C4-2B (cell line): ENCODE measurements around the gene SPTBN4.

Source experiments
- ZFX ChIP-seq: fragments of 450-650 bp; IDR thresholded peaks from 2 replicates; pipeline ENCODE4 v1.6.1; 2017
- TF ChIP-seq, protein P1 (sequence below): fragments of 450-650 bp; conservative IDR thresholded peaks from 2 replicates; pipeline ENCODE4 v1.5.1; 2017; ENCODE audit warnings: mild to moderate bottlenecking

DNA sequence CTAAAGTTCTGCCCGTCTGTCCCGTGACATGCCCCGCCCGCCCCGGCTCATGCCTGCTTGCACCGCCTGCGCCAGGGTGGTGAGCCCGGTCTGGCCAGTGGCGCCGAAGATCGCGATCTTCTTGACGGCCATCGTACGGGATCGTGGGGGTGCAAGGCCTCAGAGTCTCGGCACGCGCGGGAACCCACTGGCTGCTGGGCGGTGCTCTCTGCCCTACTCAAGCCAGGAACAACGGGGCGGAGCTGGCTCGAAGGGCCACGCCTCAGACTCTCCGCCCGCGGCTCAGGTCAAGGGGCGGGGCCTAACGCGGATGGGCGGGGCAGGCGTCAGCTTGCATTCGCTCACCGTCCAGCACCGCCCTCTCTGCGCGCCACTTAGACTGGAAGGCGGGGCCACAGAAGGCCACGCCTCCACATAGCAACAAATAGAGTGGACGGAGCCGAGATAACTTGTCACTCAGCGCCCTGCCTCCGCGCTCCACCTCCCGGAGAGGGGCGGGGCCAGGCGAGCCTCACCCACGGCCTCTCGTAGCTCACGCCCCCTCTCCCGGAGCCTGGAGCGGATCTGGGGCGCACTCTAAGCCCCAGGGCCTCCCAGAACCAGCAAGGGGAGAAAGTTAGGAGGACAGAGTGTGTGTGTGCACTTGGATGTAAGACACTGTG is 1.1 kb upstream of the SPTBN4 start, which contains the start of gene BLVRB:
- TF ChIP-seq, protein P1, sequence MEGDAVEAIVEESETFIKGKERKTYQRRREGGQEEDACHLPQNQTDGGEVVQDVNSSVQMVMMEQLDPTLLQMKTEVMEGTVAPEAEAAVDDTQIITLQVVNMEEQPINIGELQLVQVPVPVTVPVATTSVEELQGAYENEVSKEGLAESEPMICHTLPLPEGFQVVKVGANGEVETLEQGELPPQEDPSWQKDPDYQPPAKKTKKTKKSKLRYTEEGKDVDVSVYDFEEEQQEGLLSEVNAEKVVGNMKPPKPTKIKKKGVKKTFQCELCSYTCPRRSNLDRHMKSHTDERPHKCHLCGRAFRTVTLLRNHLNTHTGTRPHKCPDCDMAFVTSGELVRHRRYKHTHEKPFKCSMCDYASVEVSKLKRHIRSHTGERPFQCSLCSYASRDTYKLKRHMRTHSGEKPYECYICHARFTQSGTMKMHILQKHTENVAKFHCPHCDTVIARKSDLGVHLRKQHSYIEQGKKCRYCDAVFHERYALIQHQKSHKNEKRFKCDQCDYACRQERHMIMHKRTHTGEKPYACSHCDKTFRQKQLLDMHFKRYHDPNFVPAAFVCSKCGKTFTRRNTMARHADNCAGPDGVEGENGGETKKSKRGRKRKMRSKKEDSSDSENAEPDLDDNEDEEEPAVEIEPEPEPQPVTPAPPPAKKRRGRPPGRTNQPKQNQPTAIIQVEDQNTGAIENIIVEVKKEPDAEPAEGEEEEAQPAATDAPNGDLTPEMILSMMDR, result no peak
- no peak; the same call in 1 of the 2 replicates for TF ChIP-seq ZFX
